Ascending aorta (tissue), 2 donors: ENCODE data around the gene TSHZ3. TPM values are rescaled to one million over a fixed set of nuclear protein-coding genes. Genes with fewer than 3 reads are reported as not detected.

ENCODE experiments used
- DNase-seq, 2 donors: peaks; one replicate each; pipeline ENCODE4 v3.0.0-alpha.2; 2019; ENCODE audit warnings: low spot score in 2 of 2
- H3K27ac ChIP-seq, 2 donors: fragments of 200-600 bp; sonication (generic); one replicate each; pipeline ENCODE4 v1.5.1; 2016 to 2017; ENCODE audit warnings: mild to moderate bottlenecking in 1 of 2
- H3K27me3 ChIP-seq: fragments of 200-600 bp; sonication (generic); one replicate; pipeline ENCODE4 v1.5.1; 2017
- H3K36me3 ChIP-seq, 2 donors: fragments of 200-600 bp; sonication (generic); one replicate each; pipeline ENCODE4 v1.5.1; 2016
- H3K4me1 ChIP-seq, 2 donors: fragments of 200-600 bp; sonication (generic); one replicate each; pipeline ENCODE4 v1.5.1; 2016 to 2017; ENCODE audit warnings: mild to moderate bottlenecking in 1 of 2
- H3K4me3 ChIP-seq, 2 donors: fragments of 200-600 bp; sonication (generic); one replicate each; pipeline ENCODE4 v1.5.1; 2016 to 2017; ENCODE audit warnings: mild to moderate bottlenecking in 1 of 2
- H3K9me3 ChIP-seq, 2 donors: fragments of 200-600 bp; sonication (generic); one replicate each; pipeline ENCODE4 v1.5.1; 2016
- CTCF ChIP-seq, 3 experiments: fragments of 200-600 bp in 2 of 3; fragments of 450-650 bp in 1 of 3; sonication (generic) in 2 of 3; IDR thresholded peaks; one replicate each; pipeline ENCODE4 v1.5.1; 2016 to 2019; ENCODE audit warnings: antibody characterized with exemption in 3 of 3, mild to moderate bottlenecking in 1 of 3, moderate library complexity in 1 of 3
- intact Hi-C: fragments of 100-400 bp; cut with DNase I; formaldehyde crosslinking; loops from one replicate; pipeline ENCODE4 v1.15.1; 2023
- total RNA-seq: library from RNA; depleted of rRNA; stranded (reverse); fragments of >200 nt; gene quantifications from one replicate; pipeline ENCODE4 v1.1.0, GENCODE V29; 2016

TSHZ3 gene
- total RNA-seq, 1 donor from 2014 or later: 9.9 TPM

GRCh38 chr19:31346184-31347059 is 2.8 kb downstream of the TSHZ3 start:
- Histone ChIP-seq H3K27ac (no peak overlapping the region), H3K36me3 (no peaks in the 10 kb centered on the region), H3K27me3 (no peaks in the 10 kb centered on the region), H3K9me3 (no peaks in the 10 kb centered on the region), H3K4me1 (peaks cover 0 to 6% of the 10 kb centered on the region in 2 donors), H3K4me3 (no peak overlapping the region)
- DNase-seq: no peak
- no peak for TF ChIP-seq CTCF (IDR thresholded peaks at IDR 0.05)
- intact Hi-C loops: loop anchor here (10.0 kb wide), 1 partner anchor 998 kb away; the partner anchor contains the start of gene ZNF507

- Histone ChIP-seq H3K27me3 (no peaks in the 10 kb centered on the region), H3K27ac (no peak overlapping the region), H3K4me1 (peaks cover 0 to 8% of the 10 kb centered on the region in 2 donors), H3K9me3 (no peaks in the 10 kb centered on the region), H3K36me3 (no peaks in the 10 kb centered on the region), H3K4me3 (no peak overlapping the region)
- DNase-seq: no peak
- no peak for TF ChIP-seq CTCF (IDR thresholded peaks at IDR 0.05)
- intact Hi-C loops: loop anchor here (10.0 kb wide), 1 partner anchor 1000 kb away; the partner anchor contains the start of gene ZNF507
Measured at GRCh38 chr19:31344403-31344802, 4.8 kb downstream of the TSHZ3 start.

GRCh38 chr19:31342926-31343325 is 6.3 kb downstream of the TSHZ3 start:
- no peak overlapping the region for H3K27ac ChIP-seq
- no peak for TF ChIP-seq CTCF (IDR thresholded peaks at IDR 0.05)
- H3K4me1 ChIP-seq: peaks cover 0 to 17% of the 10 kb centered on the region in 2 donors
- H3K4me3 ChIP-seq: no peak overlapping the region
- no peaks in the 10 kb centered on the region for H3K27me3 ChIP-seq
- DNase-seq: no peak
- H3K9me3 ChIP-seq: no peaks in the 10 kb centered on the region
- H3K36me3 ChIP-seq: no peaks in the 10 kb centered on the region
- intact Hi-C loops: loop anchor here (10.0 kb wide), 1 partner anchor 1002 kb away; the partner anchor contains the start of gene ZNF507

GRCh38 chr19:31340042-31341025 is 8.9 kb downstream of the TSHZ3 start:
- H3K36me3 ChIP-seq: no peaks in the 10 kb centered on the region
- no peak for TF ChIP-seq CTCF (IDR thresholded peaks at IDR 0.05)
- no peak for DNase-seq
- peaks cover 0 to 14% of the 10 kb centered on the region in 2 donors for H3K4me1 ChIP-seq
- no peaks in the 10 kb centered on the region for H3K9me3 ChIP-seq
- intact Hi-C loops: loop anchor here (10.0 kb wide), 1 partner anchor 1004 kb away; the partner anchor contains the start of gene ZNF507
- no peak overlapping the region for H3K27ac ChIP-seq
- no peaks in the 10 kb centered on the region for H3K27me3 ChIP-seq
- no peak overlapping the region for H3K4me3 ChIP-seq

GRCh38 chr19:31339411-31339810 is 9.8 kb downstream of the TSHZ3 start:
- Histone ChIP-seq H3K4me1 (peaks cover 0 to 14% of the 10 kb centered on the region in 2 donors), H3K9me3 (no peaks in the 10 kb centered on the region), H3K27ac (no peak overlapping the region), H3K36me3 (no peaks in the 10 kb centered on the region), H3K27me3 (no peaks in the 10 kb centered on the region), H3K4me3 (no peak overlapping the region)
- no peak for DNase-seq
- no peak for TF ChIP-seq CTCF (IDR thresholded peaks at IDR 0.05)
- intact Hi-C loops: no loop called here
